Spleen (tissue), 11 donors: ENCODE data around the gene EPB41L4B. TPM values are rescaled to one million over a fixed set of nuclear protein-coding genes. Genes with fewer than 3 reads are reported as not detected.

Experiments used
- DNase-seq: peaks from one replicate; pipeline ENCODE4 v3.0.0-alpha.2; 2020
- H3K27ac ChIP-seq, 8 donors: fragments of 200-600 bp; sonication (generic) in 7 of 8; 1 replicate in 4 of 8; 2 replicates in 4 of 8; pipeline versions ENCODE4 v1.5.0 to v1.8.0; 2016 to 2021; ENCODE audit warnings: inconsistent platforms in 4 of 8, mild to moderate bottlenecking in 4 of 8, moderate library complexity in 1 of 8
- H3K27me3 ChIP-seq, 7 donors: fragments of 200-600 bp; sonication (generic) in 6 of 7; replicated peaks in 1 of 7; 1 replicate in 4 of 7; 2 replicates in 3 of 7; pipeline versions ENCODE4 v1.5.0 to v1.8.0; 2016 to 2021; ENCODE audit warnings: inconsistent platforms in 3 of 7, mild to moderate bottlenecking in 1 of 7
- H3K36me3 ChIP-seq, 6 donors: fragments of 200-600 bp; sonication (generic) in 5 of 6; 1 replicate in 4 of 6; 2 replicates in 2 of 6; pipeline versions ENCODE4 v1.5.0 to v1.8.0; 2016 to 2021; ENCODE audit warnings: inconsistent platforms in 2 of 6
- H3K4me1 ChIP-seq, 6 donors: fragments of 200-600 bp; sonication (generic) in 5 of 6; 1 replicate in 3 of 6; 2 replicates in 3 of 6; pipeline versions ENCODE4 v1.5.0 to v1.8.0; 2016 to 2021; ENCODE audit warnings: inconsistent platforms in 3 of 6
- H3K4me3 ChIP-seq, 8 donors: fragments of 200-600 bp; sonication (generic) in 7 of 8; 1 replicate in 4 of 8; 2 replicates in 4 of 8; pipeline versions ENCODE4 v1.5.0 to v1.8.0; 2016 to 2021; ENCODE audit warnings: inconsistent platforms in 4 of 8, mild to moderate bottlenecking in 4 of 8, moderate library complexity in 2 of 8
- H3K9me3 ChIP-seq, 8 donors: fragments of 200-600 bp; sonication (generic) in 7 of 8; 1 replicate in 4 of 8; 2 replicates in 4 of 8; pipeline versions ENCODE4 v1.5.0 to v1.8.0; 2016 to 2021; ENCODE audit warnings: inconsistent platforms in 4 of 8
- CTCF ChIP-seq, 11 experiments: fragments of 200-600 bp in 7 of 11; fragments of 450-650 bp in 4 of 11; sonication (generic) in 4 of 11; IDR thresholded peaks in 8 of 11; conservative IDR thresholded peaks in 3 of 11; 1 replicate in 7 of 11; 2 replicates in 4 of 11; pipeline versions ENCODE4 v1.4.0 to v1.8.0; 2016 to 2021; ENCODE audit warnings: antibody characterized with exemption in 11 of 11, inconsistent platforms in 4 of 11, mild to moderate bottlenecking in 1 of 11
- POLR2A ChIP-seq, 3 donors: fragments of 450-650 bp; IDR thresholded peaks; one replicate each; pipeline ENCODE4 v1.5.1; 2017; ENCODE audit warnings: antibody characterized with exemption in 3 of 3, mild to moderate bottlenecking in 1 of 3
- POLR2AphosphoS5 ChIP-seq, 3 donors: sonication (generic); formaldehyde crosslinking; IDR thresholded peaks; one replicate each; pipeline ENCODE4 v1.5.1; 2017; ENCODE audit warnings: antibody characterized with exemption in 3 of 3
- WGBS, 5 donors: extraction: QIAGEN DNeasy Blood & Tissue Kit in 3 of 5; methylation state at CpG; one replicate each; pipeline versions ENCODE4 v1.1.5 to v1.1.7; 2013 to 2018; 5-methylcytosine and 5-hydroxymethylcytosine counted together
- intact Hi-C: fragments of 100-400 bp; cut with DNase I; formaldehyde crosslinking; loops from one replicate; pipeline ENCODE4 v1.15.0; 2023; ENCODE audit warnings: low total_unique reads
- polyA plus RNA-seq, 3 donors: library from polyadenylated mRNA; stranded (reverse); fragments of 200-250 nt; gene quantifications; one replicate each; pipeline ENCODE4 v1.2.1, GENCODE V29; 2013
- total RNA-seq, 7 donors: library from RNA; depleted of rRNA in 3 of 7; stranded (reverse); fragments of >200 nt in 3 of 7; fragmentation: NEBNext Ultra II Directional in 4 of 7; extraction: Animal tissue kit (Norgen Biotek cat#: 25700) in 4 of 7; gene quantifications; one replicate each; pipeline versions ENCODE4 v1.1.0 to v1.2.1, GENCODE V29; 2016 to 2021
- donor health status: healthy with polysubstance abuse.
- donor health status: DM: no; HTN: no; CAD: no; lungs with moderate emphysema.
- donor health status: DM: no; HTN: no; CAD: no.
- donor health status: Bipolar disorder and iron deficiency.
- donor health status: healthy.
- donor health status: DM: no; HTN: no; CAD: no.
- donor health status: DM: yes; HTN: yes; CAD: no.

EPB41L4B gene
- total and polyA plus RNA-seq, 10 donors: 0.02 to 0.43 (median 0.18) TPM; not detected in 3

GRCh38 chr9:109256336-109256735 is 64.5 kb downstream of the EPB41L4B start:
- intact Hi-C loops: no loop called here
- 87 to 94% (median 90%) methylated on average over 10 of the region's 10 CpGs for WGBS, 5 donors
- TF ChIP-seq POLR2A (IDR thresholded peaks at IDR 0.05) (no peak), CTCF (IDR thresholded peaks at IDR 0.05 in 8 of 11, conservative IDR thresholded peaks at IDR 0.05 in 3 of 11) (no peak), POLR2AphosphoS5 (IDR thresholded peaks at IDR 0.05) (no peak)
- peaks cover 0 to 6% (median 0%) of the 10 kb centered on the region in 7 donors for H3K27me3 ChIP-seq
- H3K36me3 ChIP-seq: no peaks in the 10 kb centered on the region
- H3K4me3 ChIP-seq: no peak overlapping the region
- no peaks in the 10 kb centered on the region for H3K4me1 ChIP-seq
- no peak for DNase-seq
- no peaks in the 10 kb centered on the region for H3K9me3 ChIP-seq
- no peak overlapping the region for H3K27ac ChIP-seq

- H3K9me3 ChIP-seq: no peaks in the 10 kb centered on the region
- DNase-seq: no peak
- WGBS, 5 donors: 80 to 86% (median 83%) methylated on average over 12 to 15 of the region's 15 CpGs
- H3K27ac ChIP-seq: no peak overlapping the region
- H3K27me3 ChIP-seq: peaks cover 0 to 6% (median 0%) of the 10 kb centered on the region in 7 donors
- H3K4me1 ChIP-seq: no peaks in the 10 kb centered on the region
- no peak for TF ChIP-seq POLR2AphosphoS5 (IDR thresholded peaks at IDR 0.05)
- no peaks in the 10 kb centered on the region for H3K36me3 ChIP-seq
- no peak overlapping the region for H3K4me3 ChIP-seq
- intact Hi-C loops: no loop called here
These were observed 65.5 kb downstream of the EPB41L4B start for GRCh38 chr9:109255394-109255793.

- Histone ChIP-seq H3K4me1 (no peaks in the 10 kb centered on the region), H3K27me3 (peaks cover 0 to 6% (median 0%) of the 10 kb centered on the region in 7 donors), H3K36me3 (no peaks in the 10 kb centered on the region), H3K27ac (no peak overlapping the region), H3K9me3 (no peaks in the 10 kb centered on the region), H3K4me3 (no peak overlapping the region)
- no peak for DNase-seq
- 78 to 85% (median 80%) methylated on average over 4 of the region's 4 CpGs for WGBS, 5 donors
- intact Hi-C loops: no loop called here
- no peak for TF ChIP-seq POLR2AphosphoS5 (IDR thresholded peaks at IDR 0.05)
These were observed 66.5 kb downstream of the EPB41L4B start for GRCh38 chr9:109254317-109254716.

GRCh38 chr9:109253637-109254284 is 67.1 kb downstream of the EPB41L4B start:
- no peak for DNase-seq
- WGBS, 5 donors: 78 to 91% (median 85%) methylated on average over 7 of the region's 7 CpGs
- no peak overlapping the region for H3K4me3 ChIP-seq

GRCh38 chr9:109253241-109253636 is 67.6 kb downstream of the EPB41L4B start:
- TF ChIP-seq POLR2A (IDR thresholded peaks at IDR 0.05): no peak
- no peak for TF ChIP-seq POLR2AphosphoS5 (IDR thresholded peaks at IDR 0.05)
- no peak for TF ChIP-seq CTCF (IDR thresholded peaks at IDR 0.05 in 8 of 11, conservative IDR thresholded peaks at IDR 0.05 in 3 of 11)
- H3K9me3 ChIP-seq: no peaks in the 10 kb centered on the region
- H3K27me3 ChIP-seq: no peaks in the 10 kb centered on the region
- 85 to 95% (median 91%) methylated on average over 11 of the region's 11 CpGs for WGBS, 5 donors
- no peak overlapping the region for H3K27ac ChIP-seq
- intact Hi-C loops: no loop called here
- no peaks in the 10 kb centered on the region for H3K4me1 ChIP-seq
- no peak overlapping the region for H3K4me3 ChIP-seq
- H3K36me3 ChIP-seq: no peaks in the 10 kb centered on the region
- no peak for DNase-seq

More at GRCh38 chr9:109253637-109254284, 67.1 kb downstream of the EPB41L4B start:
- intact Hi-C loops: no loop called here
- no peaks in the 10 kb centered on the region for H3K4me1 ChIP-seq
- H3K36me3 ChIP-seq: no peaks in the 10 kb centered on the region
- TF ChIP-seq POLR2AphosphoS5 (IDR thresholded peaks at IDR 0.05): no peak
- TF ChIP-seq CTCF (IDR thresholded peaks at IDR 0.05 in 8 of 11, conservative IDR thresholded peaks at IDR 0.05 in 3 of 11): no peak
- H3K9me3 ChIP-seq: no peaks in the 10 kb centered on the region
- H3K27me3 ChIP-seq: peaks cover 0 to 4% (median 0%) of the 10 kb centered on the region in 7 donors
- no peak overlapping the region for H3K27ac ChIP-seq
